DMS79 (cell line): ENCODE data around the gene ITGAL.

ENCODE experiments used
- DNase-seq: peaks from one replicate; lab custom pipeline; 2025; lab: John Stamatoyannopoulos, UW

Gene ITGAL

GRCh38 chr16:30541502-30542329 is 69.2 kb downstream of the ITGAL start:
- no peak for DNase-seq

- no peak for DNase-seq
Observed at GRCh38 chr16:30543067-30543466, 70.5 kb downstream of the ITGAL start.

GRCh38 chr16:30546115-30546514 is 73.6 kb downstream of the ITGAL start:
- no peak for DNase-seq

GRCh38 chr16:30548416-30549253 is 76.1 kb downstream of the ITGAL start:
- DNase-seq = no peak

GRCh38 chr16:30551781-30552180 is 79.2 kb downstream of the ITGAL start:
- no peak for DNase-seq

GRCh38 chr16:30552956-30553355 is 80.4 kb downstream of the ITGAL start:
- no peak for DNase-seq

GRCh38 chr16:30553393-30553899 is 80.9 kb downstream of the ITGAL start:
- no peak for DNase-seq

GRCh38 chr16:30554557-30555314 is 82.2 kb downstream of the ITGAL start:
- DNase-seq = no peak

- no peak for DNase-seq
Observed at GRCh38 chr16:30555315-30556124, 83.0 kb downstream of the ITGAL start.

GRCh38 chr16:30556125-30556473 is 83.6 kb downstream of the ITGAL start:
- DNase-seq = no peak

GRCh38 chr16:30557707-30557956 is 85.1 kb downstream of the ITGAL start:
- DNase-seq = no peak

GRCh38 chr16:30557957-30558788 is 85.6 kb downstream of the ITGAL start, which contains the start of gene ZNF764:
TSS of gene ZNF764 (minus strand) at chr16:30558374. CDS start at chr16:30558182, 192 bp downstream.
- DNase-seq = peak; percentile 97

GRCh38 chr16:30558789-30559377 is 86.3 kb downstream of the ITGAL start:
- no peak for DNase-seq

- DNase-seq = no peak
Observed at GRCh38 chr16:30559690-30560089, 87.1 kb downstream of the ITGAL start.

- no peak for DNase-seq
Observed at GRCh38 chr16:30561089-30561816, 88.7 kb downstream of the ITGAL start.

- no peak for DNase-seq
Observed at GRCh38 chr16:30562021-30562420, 89.5 kb downstream of the ITGAL start.

- DNase-seq = no peak
Observed at GRCh38 chr16:30565526-30565925, 93.0 kb downstream of the ITGAL start.

- no peak for DNase-seq
Observed at GRCh38 chr16:30565984-30566383, 93.4 kb downstream of the ITGAL start.

- no peak for DNase-seq
Observed at GRCh38 chr16:30566531-30566930, 94.0 kb downstream of the ITGAL start.
